Ishikawa (cell line): ENCODE results near the gene NRG2.

Source experiments
- CEBPB ChIP-seq: IDR thresholded peaks from 2 replicates; pipeline ENCODE4 v1.6.1; 2012
- CREB1 ChIP-seq: IDR thresholded peaks from 2 replicates; pipeline ENCODE4 v1.6.1; 2012; ENCODE audit warnings: low read depth
- EGR1 ChIP-seq: IDR thresholded peaks from 2 replicates; pipeline ENCODE4 v1.6.1; 2012
- EP300 ChIP-seq: IDR thresholded peaks from 2 replicates; pipeline ENCODE4 v1.6.1; 2012; ENCODE audit warnings: borderline replicate concordance
- FOXM1 ChIP-seq: IDR thresholded peaks from 2 replicates; pipeline ENCODE4 v1.6.1; 2012; ENCODE audit warnings: low read depth, borderline replicate concordance
- NFIC ChIP-seq: IDR thresholded peaks from 2 replicates; pipeline ENCODE4 v1.6.1; 2012
- RAD21 ChIP-seq: IDR thresholded peaks from 2 replicates; pipeline ENCODE4 v1.6.1; 2012; ENCODE audit warnings: low read depth
- TAF1 ChIP-seq: IDR thresholded peaks from 2 replicates; pipeline ENCODE4 v1.6.1; 2012; ENCODE audit warnings: low read depth, mild to moderate bottlenecking
- TCF12 ChIP-seq: IDR thresholded peaks from 2 replicates; pipeline ENCODE4 v1.6.1; 2012; ENCODE audit warnings: low read depth
- TEAD4 ChIP-seq: IDR thresholded peaks from 2 replicates; pipeline ENCODE4 v1.6.1; 2012
- YY1 ChIP-seq: IDR thresholded peaks from 2 replicates; pipeline ENCODE4 v1.6.1; 2012; ENCODE audit warnings: low read depth
- ZBTB7A ChIP-seq: IDR thresholded peaks from 2 replicates; pipeline ENCODE4 v1.6.1; 2012; ENCODE audit warnings: low read depth
- TF ChIP-seq, protein P1 (sequence below): IDR thresholded peaks from 2 replicates; pipeline ENCODE4 v1.6.1; 2012
- TF ChIP-seq, protein P2 (sequence below): IDR thresholded peaks from 2 replicates; pipeline ENCODE4 v1.6.1; 2012; ENCODE audit warnings: low read depth, mild to moderate bottlenecking
- TF ChIP-seq, protein P3 (sequence below): IDR thresholded peaks from 2 replicates; pipeline ENCODE4 v1.6.1; 2012

NRG2 gene

DNA sequence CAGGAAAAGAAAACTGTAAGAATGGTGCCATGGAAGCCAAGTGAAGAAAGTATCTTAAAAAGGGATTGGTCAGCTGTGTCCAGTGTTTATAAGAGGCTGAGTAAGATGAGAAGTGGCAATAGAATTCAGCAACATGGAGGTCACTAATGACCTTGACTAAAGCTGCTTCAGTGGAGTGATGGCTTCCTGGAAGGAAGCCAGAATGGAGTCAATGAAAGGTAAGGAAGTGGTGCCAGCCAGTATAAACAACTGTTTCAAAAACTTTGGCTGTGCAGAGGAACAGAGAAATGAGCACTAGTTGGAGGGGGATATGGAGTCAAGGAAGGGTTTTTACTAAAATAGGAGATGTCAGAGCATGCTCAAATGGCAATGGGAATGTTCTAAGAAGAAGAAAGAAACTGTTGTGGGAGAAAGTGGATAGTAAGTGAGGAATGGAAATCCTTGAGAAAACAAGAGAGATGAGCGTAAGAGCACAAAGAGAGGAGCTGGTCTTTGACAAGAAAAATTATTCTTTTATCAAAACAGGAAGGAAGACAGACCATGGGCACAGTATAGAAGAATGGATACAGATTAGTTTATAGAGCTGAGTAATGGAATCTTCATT, 11.1 kb upstream of the NRG2 start:
- TF ChIP-seq EGR1: no peak
- TF ChIP-seq, protein P1, sequence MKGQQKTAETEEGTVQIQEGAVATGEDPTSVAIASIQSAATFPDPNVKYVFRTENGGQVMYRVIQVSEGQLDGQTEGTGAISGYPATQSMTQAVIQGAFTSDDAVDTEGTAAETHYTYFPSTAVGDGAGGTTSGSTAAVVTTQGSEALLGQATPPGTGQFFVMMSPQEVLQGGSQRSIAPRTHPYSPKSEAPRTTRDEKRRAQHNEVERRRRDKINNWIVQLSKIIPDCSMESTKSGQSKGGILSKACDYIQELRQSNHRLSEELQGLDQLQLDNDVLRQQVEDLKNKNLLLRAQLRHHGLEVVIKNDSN: no peak

DNA sequence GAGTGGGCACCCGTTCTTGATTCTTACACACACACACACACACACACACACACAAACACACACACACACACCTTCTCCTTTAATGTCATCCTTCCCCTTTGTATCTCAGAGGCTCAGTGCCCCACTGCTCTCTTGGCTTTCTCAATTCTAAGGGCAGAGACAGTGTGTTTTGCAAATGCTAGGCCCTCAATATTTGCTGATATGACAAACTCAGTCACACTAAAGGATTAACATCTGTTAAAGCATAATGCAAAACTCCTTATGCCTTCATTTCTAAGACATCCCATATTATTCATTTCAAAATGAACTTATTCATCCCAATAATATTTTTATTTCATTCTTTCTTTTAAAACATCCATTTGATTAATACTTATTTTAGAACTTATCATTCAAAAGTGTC, 8.9 kb upstream of the NRG2 start:
- TF ChIP-seq CREB1: no peak
- TF ChIP-seq TCF12: no peak
- TF ChIP-seq, protein P2, sequence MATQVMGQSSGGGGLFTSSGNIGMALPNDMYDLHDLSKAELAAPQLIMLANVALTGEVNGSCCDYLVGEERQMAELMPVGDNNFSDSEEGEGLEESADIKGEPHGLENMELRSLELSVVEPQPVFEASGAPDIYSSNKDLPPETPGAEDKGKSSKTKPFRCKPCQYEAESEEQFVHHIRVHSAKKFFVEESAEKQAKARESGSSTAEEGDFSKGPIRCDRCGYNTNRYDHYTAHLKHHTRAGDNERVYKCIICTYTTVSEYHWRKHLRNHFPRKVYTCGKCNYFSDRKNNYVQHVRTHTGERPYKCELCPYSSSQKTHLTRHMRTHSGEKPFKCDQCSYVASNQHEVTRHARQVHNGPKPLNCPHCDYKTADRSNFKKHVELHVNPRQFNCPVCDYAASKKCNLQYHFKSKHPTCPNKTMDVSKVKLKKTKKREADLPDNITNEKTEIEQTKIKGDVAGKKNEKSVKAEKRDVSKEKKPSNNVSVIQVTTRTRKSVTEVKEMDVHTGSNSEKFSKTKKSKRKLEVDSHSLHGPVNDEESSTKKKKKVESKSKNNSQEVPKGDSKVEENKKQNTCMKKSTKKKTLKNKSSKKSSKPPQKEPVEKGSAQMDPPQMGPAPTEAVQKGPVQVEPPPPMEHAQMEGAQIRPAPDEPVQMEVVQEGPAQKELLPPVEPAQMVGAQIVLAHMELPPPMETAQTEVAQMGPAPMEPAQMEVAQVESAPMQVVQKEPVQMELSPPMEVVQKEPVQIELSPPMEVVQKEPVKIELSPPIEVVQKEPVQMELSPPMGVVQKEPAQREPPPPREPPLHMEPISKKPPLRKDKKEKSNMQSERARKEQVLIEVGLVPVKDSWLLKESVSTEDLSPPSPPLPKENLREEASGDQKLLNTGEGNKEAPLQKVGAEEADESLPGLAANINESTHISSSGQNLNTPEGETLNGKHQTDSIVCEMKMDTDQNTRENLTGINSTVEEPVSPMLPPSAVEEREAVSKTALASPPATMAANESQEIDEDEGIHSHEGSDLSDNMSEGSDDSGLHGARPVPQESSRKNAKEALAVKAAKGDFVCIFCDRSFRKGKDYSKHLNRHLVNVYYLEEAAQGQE: no peak
- TF ChIP-seq YY1: no peak
- TF ChIP-seq TEAD4: no peak

DNA sequence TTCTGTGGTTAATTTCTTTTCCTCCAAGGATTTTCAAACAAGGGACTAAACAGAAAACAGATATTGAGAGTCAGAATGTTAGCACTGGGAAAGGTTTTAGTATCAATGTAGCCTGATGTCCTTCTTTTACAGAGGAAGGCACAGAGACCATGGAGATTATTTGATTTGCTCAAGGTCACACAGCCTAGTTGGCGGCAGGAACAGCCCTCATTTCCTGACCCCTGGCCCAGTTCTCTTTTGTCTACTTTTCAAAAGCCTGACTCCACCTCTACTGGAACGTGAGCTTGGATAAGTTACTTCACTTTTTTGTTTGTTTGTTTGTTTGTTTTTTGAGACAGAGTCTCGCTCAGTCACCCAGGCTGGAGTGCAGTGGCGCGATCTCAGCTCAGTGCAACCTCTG, 6.6 kb upstream of the NRG2 start:
- TF ChIP-seq EP300 (no peak), CEBPB (no peak)
- TF ChIP-seq, protein P3, sequence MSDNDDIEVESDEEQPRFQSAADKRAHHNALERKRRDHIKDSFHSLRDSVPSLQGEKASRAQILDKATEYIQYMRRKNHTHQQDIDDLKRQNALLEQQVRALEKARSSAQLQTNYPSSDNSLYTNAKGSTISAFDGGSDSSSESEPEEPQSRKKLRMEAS: no peak

DNA sequence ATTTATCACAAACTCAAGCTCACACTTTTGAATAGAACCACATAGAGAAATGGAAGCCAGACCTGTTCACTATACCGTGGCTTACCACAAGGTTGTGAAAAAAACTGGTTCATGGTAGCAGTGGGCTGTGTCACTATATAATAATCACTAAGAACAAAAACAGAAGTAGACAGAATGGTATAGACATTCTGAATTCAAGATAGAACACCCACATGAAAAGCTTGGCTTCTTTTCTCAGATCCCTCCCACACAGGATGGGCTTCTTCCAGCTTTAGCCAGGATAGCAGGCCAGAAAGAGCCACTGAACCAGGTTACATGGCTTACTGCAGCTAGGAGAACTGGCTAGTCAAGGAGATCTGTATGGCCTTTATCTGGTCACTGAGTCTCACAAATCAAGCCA, 6.1 kb upstream of the NRG2 start:
- TF ChIP-seq, protein P3: no peak
- no peak for TF ChIP-seq FOXM1
- TF ChIP-seq YY1: no peak
- TF ChIP-seq EP300: no peak
- TF ChIP-seq TEAD4: no peak
- no peak for TF ChIP-seq EGR1
- TF ChIP-seq ZBTB7A: no peak
- no peak for TF ChIP-seq TCF12

DNA sequence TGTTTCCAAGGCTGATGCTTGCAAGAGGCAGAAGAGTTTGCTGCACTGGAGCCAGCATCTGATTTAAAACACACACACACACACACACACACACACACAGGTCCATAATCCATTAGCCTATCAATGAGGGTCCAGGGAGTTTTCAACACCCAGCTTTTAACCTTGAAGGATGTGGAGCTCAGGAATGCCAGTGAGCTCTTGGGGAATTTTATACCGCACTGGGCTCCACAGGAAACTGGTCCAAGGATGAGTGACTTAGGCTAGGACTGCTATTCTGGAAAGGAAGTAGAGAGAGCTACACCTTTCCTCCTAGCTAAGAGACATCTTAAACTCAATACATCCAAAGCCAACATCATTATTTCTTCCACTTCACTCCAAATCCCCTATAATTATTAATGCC, 942 bp upstream of the NRG2 start:
- no peak for TF ChIP-seq TCF12
- no peak for TF ChIP-seq FOXM1
- no peak for TF ChIP-seq CREB1
- no peak for TF ChIP-seq ZBTB7A
- TF ChIP-seq NFIC: no peak
- no peak for TF ChIP-seq RAD21
- TF ChIP-seq, protein P3: no peak
- TF ChIP-seq EGR1: no peak
- no peak for TF ChIP-seq CEBPB
- TF ChIP-seq TAF1: no peak
- TF ChIP-seq TEAD4: no peak
- TF ChIP-seq, protein P2: no peak
- TF ChIP-seq EP300: no peak
- no peak for TF ChIP-seq YY1
- TF ChIP-seq, protein P1: no peak

DNA sequence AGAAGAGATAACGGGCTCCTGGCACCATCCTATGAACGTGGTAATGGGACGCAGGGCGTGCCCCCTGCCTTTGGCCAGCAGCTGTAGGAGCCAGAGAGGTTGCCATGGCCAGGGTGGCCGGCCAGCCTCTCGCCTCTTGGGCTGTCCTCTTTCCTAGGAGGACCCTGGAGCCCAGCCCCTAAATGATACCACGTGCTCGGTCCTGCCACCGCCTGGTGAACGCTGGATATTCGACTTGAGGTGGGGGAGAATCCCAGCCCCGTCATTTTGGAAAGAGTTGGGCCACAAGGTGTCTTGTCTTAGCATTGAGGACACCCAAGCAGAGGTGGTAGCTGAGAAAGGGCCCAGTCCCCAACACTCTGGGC, 391 bp upstream of the NRG2 start:
- TF ChIP-seq FOXM1: no peak
- TF ChIP-seq TAF1: no peak
- no peak for TF ChIP-seq TEAD4
- TF ChIP-seq NFIC: no peak
- TF ChIP-seq CEBPB: no peak

DNA sequence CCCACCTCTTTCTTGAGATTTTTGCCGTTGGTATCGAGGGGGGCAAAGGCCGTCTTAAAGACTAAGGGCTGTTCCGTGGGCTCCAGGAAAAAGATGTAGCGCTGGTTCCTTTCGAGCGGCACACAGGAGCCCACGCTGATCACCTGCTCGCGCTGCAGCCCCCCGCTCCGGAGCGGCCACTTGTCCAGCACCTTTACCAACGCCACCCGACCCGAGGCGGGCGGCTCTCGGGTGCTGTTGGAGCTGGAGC, 781 bp downstream of the NRG2 start:
- no peak for TF ChIP-seq EGR1
- no peak for TF ChIP-seq NFIC
- no peak for TF ChIP-seq CEBPB
- TF ChIP-seq FOXM1: no peak
- no peak for TF ChIP-seq TCF12
- TF ChIP-seq, protein P1: no peak
- TF ChIP-seq RAD21: no peak
- TF ChIP-seq TAF1: no peak
- TF ChIP-seq, protein P2: no peak
- no peak for TF ChIP-seq CREB1
- TF ChIP-seq EP300: no peak
